GM18505 (cell line): ENCODE results near the gene NKAPL.
A peak's percentile ranks its signal among the peaks of the same experiment; 100 is the strongest.

ENCODE experiments used
- ATAC-seq: cut with Tn5 transposase; IDR thresholded peaks from one replicate; pipeline ENCODE4 v1.9.1; 2021; ENCODE audit not compliant: unreplicated experiment
- POLR2A ChIP-seq: IDR thresholded peaks from 4 replicates; pipeline ENCODE4 v1.6.1; 2011; ENCODE audit warnings: borderline replicate concordance; ENCODE audit not compliant: insufficient read depth, insufficient read length; ENCODE audit errors: extremely low read depth

NKAPL gene

DNA sequence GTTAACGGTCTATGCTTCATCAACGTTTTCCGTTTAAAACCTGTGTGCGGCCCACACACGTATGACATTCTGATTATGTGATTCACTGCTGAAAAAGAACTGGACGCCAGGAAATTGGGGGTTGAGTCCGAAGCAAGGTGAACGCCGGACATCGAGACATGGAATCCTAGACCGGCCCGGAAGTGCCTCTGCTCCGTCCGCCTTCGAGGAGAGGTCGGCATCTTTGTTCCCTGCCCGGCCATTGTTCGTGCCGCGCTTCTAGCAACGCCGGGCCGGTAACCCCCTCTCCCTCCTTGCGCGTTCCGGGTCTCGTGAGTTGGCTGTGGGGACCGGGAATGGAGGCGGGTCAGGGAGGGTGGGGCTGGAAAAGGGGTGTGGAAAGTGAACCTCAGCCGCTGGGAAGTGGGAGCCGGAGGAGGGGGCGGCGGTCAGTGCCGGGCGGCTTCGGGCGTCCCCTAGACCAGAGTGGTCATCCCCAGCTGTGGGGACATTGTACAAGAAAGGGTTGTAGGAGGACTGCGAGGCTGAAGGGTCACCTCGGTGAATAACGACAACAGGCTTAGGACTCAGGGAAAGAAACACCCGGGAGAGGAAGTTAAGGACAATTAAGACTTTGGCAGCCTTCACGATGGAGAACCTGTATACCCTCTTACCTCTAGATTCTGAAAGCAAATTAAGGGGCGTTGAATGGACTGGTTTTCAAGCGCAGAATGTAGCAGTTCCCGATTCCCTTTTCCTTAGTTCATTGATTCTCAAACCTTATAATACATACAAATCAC is 33.9 kb upstream of the NKAPL start, which contains the start of gene ZSCAN9:
ZSCAN9 (plus strand) TSS at position 220 of the 779 bp plus-strand sequence. CDS start 1,810 bp downstream, outside the sequence.
- peak; percentile 72 for ATAC-seq
- peak; percentile 85 for TF ChIP-seq POLR2A

DNA sequence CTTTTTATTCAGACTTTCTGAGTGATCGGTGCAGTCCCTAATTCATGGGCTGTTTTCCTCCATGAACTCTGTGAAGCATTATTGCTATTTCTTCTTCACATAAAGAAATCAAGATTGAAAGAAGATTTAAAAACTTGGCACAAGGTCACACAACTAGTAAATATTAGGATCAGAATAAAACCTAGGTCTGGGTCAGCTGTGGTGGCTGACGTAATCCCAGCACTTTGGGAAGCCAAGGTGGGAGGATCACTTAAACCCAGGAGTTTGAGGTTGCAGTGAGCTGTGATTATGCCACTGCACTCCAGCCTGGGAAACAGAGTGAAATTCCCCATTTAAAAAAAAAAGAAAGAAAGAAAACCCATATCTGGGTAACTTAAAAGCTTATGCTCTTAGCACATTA is 32.6 kb upstream of the NKAPL start:
- ATAC-seq, result no peak
- no peak for TF ChIP-seq POLR2A

DNA sequence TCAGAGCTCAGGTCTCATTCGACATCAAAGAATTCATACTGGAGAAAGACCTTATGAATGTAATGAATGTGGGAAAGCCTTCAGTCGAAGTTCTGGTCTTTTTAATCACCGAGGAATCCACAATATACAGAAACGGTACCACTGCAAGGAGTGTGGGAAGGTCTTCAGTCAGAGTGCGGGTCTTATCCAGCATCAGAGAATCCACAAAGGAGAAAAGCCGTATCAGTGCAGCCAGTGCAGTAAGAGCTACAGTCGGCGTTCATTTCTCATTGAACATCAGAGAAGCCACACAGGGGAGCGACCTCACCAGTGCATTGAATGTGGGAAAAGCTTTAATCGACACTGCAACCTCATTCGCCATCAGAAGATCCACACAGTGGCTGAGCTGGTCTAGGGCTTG is 26.3 kb upstream of the NKAPL start:
- no peak for ATAC-seq
- TF ChIP-seq POLR2A, result no peak

DNA sequence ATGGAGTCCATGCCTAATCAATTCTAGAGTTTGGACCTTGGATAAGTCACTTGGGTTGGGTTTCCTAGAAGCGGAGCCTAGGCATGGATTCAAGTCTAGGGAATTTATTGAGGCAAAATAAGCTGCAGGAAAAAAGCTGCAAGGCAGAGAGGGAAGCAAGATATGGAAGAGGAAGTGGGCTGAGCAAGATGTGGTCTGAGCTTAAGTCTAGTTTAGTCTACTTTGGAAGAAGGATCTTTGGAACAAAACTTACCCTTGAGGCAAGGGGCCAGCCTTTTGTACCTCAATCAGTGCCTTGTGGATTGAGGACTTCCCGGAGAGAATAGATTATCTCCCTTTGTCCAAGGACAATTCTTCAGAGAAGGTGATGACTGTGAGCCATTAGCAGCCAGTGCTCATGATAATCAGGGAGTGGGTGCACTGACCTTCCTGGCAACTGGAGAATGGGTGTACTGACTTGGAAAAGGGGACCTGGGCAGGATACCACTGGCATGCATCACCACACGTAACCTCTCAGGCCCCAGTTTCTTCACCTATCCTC is 23.1 kb upstream of the NKAPL start:
- TF ChIP-seq POLR2A, result no peak
- ATAC-seq, result no peak

DNA sequence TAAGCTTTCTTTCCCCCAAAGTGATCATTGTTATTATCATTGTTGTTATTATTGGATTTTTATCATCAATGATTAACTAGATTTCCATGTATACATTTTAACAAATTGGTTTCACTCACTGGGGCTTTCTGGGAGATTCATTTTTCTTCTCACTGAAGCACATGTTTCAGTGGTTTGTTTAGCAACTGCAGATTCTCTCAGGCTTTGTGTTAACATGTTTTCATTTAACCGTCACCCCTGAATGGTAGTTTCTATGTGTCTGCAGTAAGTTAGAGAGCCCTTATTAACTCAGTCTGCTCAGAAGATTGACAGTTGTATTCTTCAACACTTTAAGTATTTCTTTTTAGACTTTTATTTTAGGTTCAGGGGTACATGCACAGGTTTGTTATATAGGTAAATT is 19.5 kb upstream of the NKAPL start:
- no peak for ATAC-seq
- no peak for TF ChIP-seq POLR2A

DNA sequence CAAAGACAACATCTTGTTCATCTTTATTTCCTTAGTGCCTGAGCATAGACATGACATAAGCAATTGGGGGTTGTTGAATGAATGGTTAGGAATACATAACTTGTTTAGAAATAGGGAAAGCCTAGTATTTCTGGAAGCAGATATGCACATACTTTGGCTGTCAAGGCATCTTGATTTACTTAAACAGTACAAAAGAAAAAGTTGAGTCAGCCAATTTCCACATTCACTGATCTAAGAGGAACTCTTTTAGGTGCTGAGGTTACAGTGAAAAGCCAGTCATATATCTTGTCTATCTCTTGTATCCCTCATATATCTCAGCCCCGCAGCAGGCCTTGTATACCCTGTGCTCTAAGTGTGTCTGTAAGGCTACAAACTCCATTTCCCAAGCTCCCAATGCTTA is 18.6 kb upstream of the NKAPL start:
- no peak for TF ChIP-seq POLR2A
- ATAC-seq, result no peak

DNA sequence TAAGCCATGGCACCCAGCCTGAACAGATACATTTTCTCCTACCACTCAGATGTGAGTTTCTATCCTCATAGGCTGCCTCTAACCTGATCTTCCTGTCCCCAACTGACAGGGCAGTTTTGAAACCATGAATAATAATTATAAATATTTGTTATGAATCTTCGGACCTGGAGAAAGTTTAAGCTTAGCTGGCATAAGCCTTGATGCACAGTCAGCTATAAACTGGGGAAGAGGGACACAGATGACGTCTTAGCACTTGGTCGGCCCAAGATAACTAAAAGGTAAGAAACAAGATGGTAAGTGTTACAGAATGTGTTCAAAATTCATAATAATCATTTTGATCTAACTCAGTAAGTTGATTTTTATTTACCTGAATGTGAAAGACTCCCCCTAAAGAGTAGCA is 15.2 kb upstream of the NKAPL start:
- no peak for ATAC-seq
- TF ChIP-seq POLR2A, result no peak

DNA sequence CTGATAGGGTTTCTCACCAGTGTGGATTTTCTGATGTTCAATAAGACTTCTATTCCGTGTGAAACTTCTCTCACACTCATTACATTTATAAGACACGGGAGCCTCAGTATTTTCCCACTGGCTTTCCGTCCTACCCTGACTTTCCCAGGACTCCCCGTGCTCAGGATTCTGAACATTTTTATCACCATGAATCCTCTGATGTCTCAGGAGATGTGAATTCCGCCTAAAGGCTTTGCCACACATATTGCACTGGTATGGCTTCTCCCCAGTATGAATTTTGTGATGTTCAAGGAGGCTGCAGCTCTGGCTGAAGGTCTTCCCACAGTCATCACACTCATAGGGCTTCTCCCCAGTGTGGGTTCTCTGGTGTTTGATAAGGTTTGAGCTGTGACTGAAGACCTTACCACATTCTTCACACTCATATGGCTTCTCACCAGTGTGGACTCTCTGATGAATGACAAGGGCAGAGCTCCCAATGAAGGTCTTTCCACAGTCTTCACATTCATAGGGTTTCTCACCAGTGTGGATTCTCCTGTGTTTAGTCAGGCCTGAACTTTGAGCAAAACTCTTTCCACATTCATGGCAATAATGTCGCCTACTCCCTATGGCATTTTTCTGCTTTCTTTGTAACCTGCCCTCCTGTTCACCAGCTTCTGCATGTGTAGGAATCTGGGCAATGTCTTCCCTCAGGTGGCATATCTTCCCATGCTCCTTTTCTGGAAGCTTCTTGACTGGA is 13.7 kb upstream of the NKAPL start:
- TF ChIP-seq POLR2A, result no peak

DNA sequence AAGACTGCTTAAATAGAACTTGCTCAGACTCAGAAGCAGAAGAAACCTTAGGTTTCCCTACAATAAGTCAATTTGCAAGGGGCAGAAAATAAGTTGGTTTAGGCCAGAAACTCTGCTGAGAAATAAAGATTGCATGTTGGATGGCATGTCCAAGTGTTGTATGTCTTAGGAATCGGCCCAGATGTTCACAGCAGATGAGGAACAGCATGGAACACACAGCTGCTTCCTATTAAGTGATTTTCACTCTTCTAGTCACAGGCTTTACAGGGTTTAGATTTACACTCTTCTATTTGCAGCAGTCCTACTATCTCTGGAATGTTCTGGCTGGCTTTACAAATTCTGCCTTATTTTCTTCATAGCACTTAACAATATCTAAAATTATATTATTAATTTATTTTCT is 10.2 kb upstream of the NKAPL start:
- no peak for ATAC-seq
- TF ChIP-seq POLR2A, result no peak

More for the DNA sequence above, 13.7 kb upstream of the NKAPL start:
- ATAC-seq, result no peak

DNA sequence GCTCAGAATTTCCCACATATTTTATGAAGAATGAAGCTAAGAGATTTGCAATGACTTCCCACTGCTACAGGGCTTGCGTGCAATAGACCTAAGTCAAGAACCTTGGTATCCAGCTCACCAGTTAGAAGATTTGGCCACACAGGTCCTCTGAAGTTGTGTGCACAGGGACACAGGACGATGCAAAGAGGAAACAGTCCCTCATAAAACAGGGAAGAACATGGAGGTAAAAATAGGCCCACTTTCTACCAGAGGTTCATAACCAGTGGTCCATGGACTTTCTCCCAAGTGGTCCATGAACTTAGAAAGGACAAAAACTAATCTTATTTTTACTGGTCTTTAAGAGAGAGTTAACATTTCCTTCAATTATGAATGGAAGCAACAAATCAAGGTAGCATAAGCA is 8.3 kb upstream of the NKAPL start:
- TF ChIP-seq POLR2A, result no peak
- no peak for ATAC-seq

DNA sequence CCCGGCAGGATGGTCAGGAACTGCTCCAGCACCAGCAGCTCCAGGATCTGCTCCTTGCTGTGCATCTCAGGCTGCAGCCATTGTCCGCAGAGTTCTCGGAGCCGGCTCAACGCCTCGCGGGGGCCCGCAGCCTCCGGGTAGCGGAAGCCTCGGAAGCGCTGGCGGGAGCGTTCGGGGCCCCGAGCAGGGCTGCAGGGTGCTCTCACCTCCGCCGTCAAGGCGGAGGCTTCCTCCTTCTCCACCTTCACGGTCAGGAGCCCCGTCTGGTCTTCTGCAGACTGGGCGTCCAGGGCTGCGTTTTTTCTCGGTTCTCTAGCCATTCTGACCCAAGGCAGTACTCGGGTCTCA is 7.5 kb upstream of the NKAPL start:
- TF ChIP-seq POLR2A, result no peak
- peak; percentile 39 for ATAC-seq

DNA sequence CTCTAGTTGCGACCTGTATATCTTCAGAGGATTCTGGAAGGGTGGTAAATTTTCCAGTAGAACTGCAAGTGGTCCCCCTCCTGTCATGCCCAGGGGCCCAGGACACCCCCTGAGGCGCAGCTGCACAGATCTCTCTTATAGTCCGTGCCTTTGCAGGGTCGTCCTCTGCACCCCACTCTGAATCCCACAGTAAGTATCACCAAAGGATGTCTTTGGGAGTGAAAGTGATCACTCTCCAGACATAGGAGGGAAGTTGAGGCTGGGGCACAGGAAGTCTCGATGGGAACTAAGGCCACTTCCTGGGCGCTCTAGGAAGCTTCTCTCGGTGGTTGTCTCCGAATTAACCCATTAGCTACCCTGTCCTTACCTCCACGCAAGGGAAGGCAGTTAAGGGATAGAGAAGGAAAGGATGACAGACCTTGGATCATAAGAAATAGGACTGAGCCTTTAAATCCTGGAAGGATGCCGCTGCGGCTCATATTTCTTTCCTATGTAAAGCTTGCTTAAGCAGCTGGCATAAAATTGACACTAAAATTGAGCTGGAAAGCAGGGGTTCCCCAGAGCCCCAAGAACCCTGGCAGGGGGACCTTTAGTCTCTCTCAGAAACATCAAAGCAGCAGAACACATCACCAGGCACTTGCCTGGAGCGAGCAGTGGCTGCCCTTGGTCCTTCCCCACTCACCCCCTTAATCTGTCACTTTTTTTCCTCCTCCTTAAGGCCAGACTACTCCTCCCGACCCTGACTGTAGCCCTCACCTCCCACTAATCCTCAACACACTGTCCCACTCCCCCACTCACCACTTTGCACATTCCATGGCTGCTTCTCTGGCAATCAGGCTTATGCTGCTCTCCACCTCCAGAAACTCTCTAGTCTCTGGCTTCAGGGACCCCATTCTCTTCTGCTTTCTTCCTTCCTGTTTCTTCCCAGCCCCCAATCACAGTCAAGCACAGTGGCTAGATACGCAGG is 6.8 kb upstream of the NKAPL start, which contains the start of gene ZKSCAN4:
ZKSCAN4 (minus strand) TSS at position 261 of the 967 bp plus-strand sequence. CDS start 289 bp downstream, outside the sequence.
- peak; percentile 71 for ATAC-seq
- peak; percentile 29 for TF ChIP-seq POLR2A

DNA sequence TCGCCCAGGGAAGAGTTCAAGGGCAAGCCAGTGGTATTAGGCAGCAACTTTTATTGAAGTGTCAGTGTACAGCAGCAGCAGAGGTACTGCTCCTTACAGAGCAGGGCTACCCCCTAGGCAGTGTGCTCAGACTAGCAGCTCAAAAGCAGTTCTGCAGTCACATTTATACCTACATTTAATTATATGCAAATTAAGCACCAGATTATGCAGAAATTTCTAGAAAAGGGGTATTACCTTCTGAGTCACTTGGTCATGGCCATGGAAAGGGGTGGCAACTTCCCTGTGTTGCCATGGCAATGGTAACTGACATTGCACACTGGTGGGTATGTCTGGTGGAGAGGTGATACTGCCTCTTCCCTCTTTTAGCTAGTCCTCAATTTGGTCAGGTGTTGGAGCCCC is 5.0 kb upstream of the NKAPL start:
- no peak for TF ChIP-seq POLR2A
- no peak for ATAC-seq
